Motor neuron (in vitro differentiated cells): ENCODE measurements around the gene HEXIM2. TPM values are rescaled to one million over a fixed set of nuclear protein-coding genes. Genes with fewer than 3 reads are reported as not detected.

Experiments used
- ATAC-seq, 8 experiments: fragments of 200-7000 bp; cut with Tn5 transposase; replicated peaks in 6 of 8; 2 replicates each; pipeline ENCODE4 v1.8.0; 2021; ENCODE audit warnings: mild to moderate bottlenecking in 8 of 8, moderate library complexity in 8 of 8
- H3K27ac ChIP-seq, 2 donors: fragments of 250-450 bp; sonication (Bioruptor Pico); 2 replicates each; pipeline ENCODE4 v1.9.0; 2021; ENCODE audit warnings: antibody characterized with exemption in 2 of 2, mild to moderate bottlenecking in 2 of 2, moderate library complexity in 1 of 2
- H3K4me1 ChIP-seq, 2 donors: fragments of 250-450 bp; sonication (Bioruptor Pico); replicated peaks in 1 of 2; 2 replicates each; pipeline ENCODE4 v1.6.1; 2021; ENCODE audit warnings: antibody characterized with exemption in 2 of 2, mild to moderate bottlenecking in 2 of 2, moderate library complexity in 1 of 2
- H3K4me3 ChIP-seq, 5 donors: fragments of 250-450 bp; sonication (Bioruptor Pico); 2 replicates each; pipeline ENCODE4 v1.9.0; 2021; ENCODE audit warnings: antibody characterized with exemption in 5 of 5, mild to moderate bottlenecking in 5 of 5, moderate library complexity in 4 of 5
- WGBS, 10 experiments: fragments of 450-650 bp; shearing (Covaris generic); methylation state at CpG; one replicate each; pipeline ENCODE4 v1.0.0; 2022; 5-methylcytosine and 5-hydroxymethylcytosine counted together
- in situ Hi-C, 9 experiments: fragments of 400-800 bp; cut with MboI; loops; one replicate each; pipeline ENCODE4 v1.15.0; 2021; ENCODE audit warnings: low sequenced_read_pairs in 9 of 9, low pct_unique_long_range_greater_than_20kb in 2 of 9; ENCODE audit not compliant: unreplicated experiment in 9 of 9
- total RNA-seq, 8 experiments: library from RNA; unstranded; fragments of 300-600 nt; gene quantifications; 2 replicates each; pipeline versions ENCODE4 v1.2.3 to v1.2.4, GENCODE V29; 2022

HEXIM2 gene
- total RNA-seq, 8 experiments from 2014 or later: 7.6 to 14.1 (median 9.9) TPM

DNA sequence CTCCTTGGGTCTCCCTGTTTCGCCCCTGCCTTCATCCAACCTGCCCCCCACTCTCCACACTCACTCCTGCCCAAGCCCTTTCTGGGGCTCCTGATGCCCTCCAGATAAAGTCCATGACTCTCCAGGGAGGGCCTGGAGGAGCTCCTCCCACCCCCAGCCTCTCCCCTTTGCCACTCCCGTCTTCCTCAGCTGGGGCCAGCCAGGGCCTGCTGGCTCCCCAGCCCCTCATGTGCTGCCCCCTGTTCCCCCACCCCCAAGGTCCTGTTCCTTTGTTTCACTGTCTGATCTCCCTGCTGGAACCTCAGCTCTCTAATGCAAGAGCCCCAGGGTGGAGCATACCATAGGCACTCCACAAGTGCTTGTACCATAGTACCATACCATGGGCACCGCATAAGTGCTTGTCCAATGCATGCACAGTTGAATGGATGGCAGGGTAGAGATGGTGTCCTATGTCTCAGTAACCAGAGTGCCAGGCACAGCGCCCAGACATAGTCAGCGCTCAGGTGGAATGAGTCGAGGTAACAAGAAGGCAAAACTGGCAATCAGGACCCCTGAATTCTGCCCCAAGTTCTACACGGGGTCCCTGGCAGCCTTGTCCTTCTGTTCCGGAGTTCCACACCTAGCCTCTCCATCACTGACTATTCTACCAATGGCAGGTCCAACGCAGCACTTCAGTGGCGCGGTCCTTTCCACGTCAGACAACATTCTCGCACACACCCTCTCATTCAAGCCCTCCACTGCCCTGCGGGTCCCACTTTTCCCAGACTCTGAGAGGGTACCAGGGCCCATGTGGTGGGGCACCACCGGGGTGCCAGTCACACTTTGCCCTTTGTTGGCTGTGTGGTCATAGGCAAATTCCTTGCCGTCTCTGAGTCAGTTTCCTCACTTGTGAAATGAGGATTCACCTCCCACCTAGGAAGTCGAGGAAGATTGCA is 30.7 kb upstream of the HEXIM2 start:
- WGBS, 10 experiments: 33 to 95% (median 79%) methylated on average over 1 to 11 of the region's 17 CpGs; no CpG with 5 or more reads in 2 of the 10 experiments
- in situ Hi-C loops: no loop called here
- Histone ChIP-seq H3K27ac (no peak overlapping the region), H3K4me3 (peak overlapping the region in 2 of 5 donors; percentile 75 to 84), H3K4me1 (peaks cover 0 to 11% of the 10 kb centered on the region in 2 donors)
- no peak for ATAC-seq

- peak in 7 of 8 experiments; percentile 3 to 49 (median 44) for ATAC-seq
- WGBS, 10 experiments: 0 to 14% (median 7%) methylated on average over 1 to 5 of the region's 46 CpGs; no CpG with 5 or more reads in 7 of the 10 experiments
- Histone ChIP-seq H3K4me1 (peaks cover 0 to 13% of the 10 kb centered on the region in 2 donors), H3K27ac (peak overlapping the region in 1 of 2 donors; percentile 21), H3K4me3 (peak overlapping the region; percentile 54 to 99 (median 84))
- in situ Hi-C loops: no loop called here
Observed at GRCh38 chr17:45131616-45132319, 29.9 kb upstream of the HEXIM2 start.

- peaks cover 0 to 13% of the 10 kb centered on the region in 2 donors for H3K4me1 ChIP-seq
- peak within 1 kb of the TSS; percentile 80 to 82 for H3K27ac ChIP-seq
- ATAC-seq: peak in 6 of 8 experiments; percentile 34 to 71 (median 68)
- 0% methylated on average over 1 of the region's 36 CpGs; no CpG with 5 or more reads in 9 of the 10 experiments for WGBS, 10 experiments
- in situ Hi-C loops: no loop called here
- peak within 1 kb of the TSS; percentile 54 to 99 (median 84) for H3K4me3 ChIP-seq
Observed at GRCh38 chr17:45132320-45132571, 29.4 kb upstream of the HEXIM2 start, which contains the start of gene PLCD3. Gene PLCD3 (minus strand): TSS chr17:45132515. CDS start chr17:45132410, 105 bp downstream.

DNA sequence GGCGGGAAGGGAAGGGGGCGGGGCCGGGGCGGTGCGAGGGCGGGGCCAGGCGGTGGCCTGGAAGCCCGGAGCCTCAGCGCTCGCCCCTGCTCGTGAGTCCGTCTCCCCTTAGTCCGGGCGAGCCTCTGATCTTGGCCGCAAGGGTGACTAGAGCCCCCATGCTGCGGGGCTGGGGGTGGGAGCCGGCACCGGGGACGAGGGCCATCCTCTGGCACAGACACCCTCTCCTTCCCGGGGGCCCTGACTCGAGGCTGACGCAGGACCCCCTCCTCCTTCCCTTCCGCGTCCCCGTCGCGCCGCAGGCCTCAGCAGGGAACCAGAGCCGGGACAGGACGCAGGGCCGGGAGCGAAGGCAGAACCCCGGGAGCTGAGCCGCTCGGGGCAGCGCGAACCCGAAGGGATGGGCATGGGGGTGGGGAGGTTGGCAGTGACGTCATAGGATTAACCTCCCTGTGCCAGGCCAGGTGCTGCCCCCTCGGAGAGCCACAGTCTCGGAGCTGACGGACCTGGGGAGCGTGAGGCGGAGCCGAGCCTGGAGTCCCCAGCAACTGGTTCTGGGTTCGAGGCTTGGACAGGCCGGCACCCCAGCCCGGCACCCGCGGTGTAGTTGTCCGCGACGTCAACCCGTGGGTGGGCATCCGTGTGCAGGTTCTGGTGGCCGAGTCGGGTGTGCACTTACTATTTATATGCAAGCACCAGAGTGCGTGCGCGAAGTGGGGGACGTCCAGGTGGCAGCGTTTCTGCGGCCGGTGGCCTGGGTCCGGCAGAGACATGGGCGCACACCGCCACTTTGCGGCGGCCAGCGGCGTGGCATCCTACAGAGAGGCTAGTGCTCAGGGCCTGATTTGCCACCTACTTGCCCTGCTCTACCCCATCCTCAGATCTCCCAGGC is 28.9 kb upstream of the HEXIM2 start:
- peak overlapping the region; percentile 54 to 99 (median 84) for H3K4me3 ChIP-seq
- H3K27ac ChIP-seq: peak overlapping the region; percentile 80 to 82
- in situ Hi-C loops: no loop called here
- 0 to 11% (median 8%) methylated on average over 4 to 7 of the region's 71 CpGs; no CpG with 5 or more reads in 7 of the 10 experiments for WGBS, 10 experiments
- H3K4me1 ChIP-seq: peaks cover 0 to 13% of the 10 kb centered on the region in 2 donors
- ATAC-seq: peak; percentile 36 to 66 (median 56)

- peak; percentile 51 to 78 (median 65) for ATAC-seq
- H3K4me1 ChIP-seq: peaks cover 0 to 7% of the 10 kb centered on the region in 2 donors
- 0 to 55% (median 11%) methylated on average over 1 to 9 of the region's 40 CpGs; no CpG with 5 or more reads in 5 of the 10 experiments for WGBS, 10 experiments
- in situ Hi-C loops: no loop called here
- no peak within 1 kb of the TSS for H3K27ac ChIP-seq
- peak within 1 kb of the TSS; percentile 21 to 41 (median 29) for H3K4me3 ChIP-seq
Observed at GRCh38 chr17:45135192-45135977, 26.3 kb upstream of the HEXIM2 start, which contains the start of gene ACBD4. Gene ACBD4 (plus strand): TSS chr17:45135687. CDS start chr17:45136145, 458 bp downstream.

- ATAC-seq: no peak
- Histone ChIP-seq H3K4me3 (peak overlapping the region; percentile 21 to 41 (median 29)), H3K27ac (no peak overlapping the region), H3K4me1 (peaks cover 0 to 7% of the 10 kb centered on the region in 2 donors)
- WGBS, 10 experiments: 0 to 93% (median 83%) methylated on average over 1 to 8 of the region's 21 CpGs; no CpG with 5 or more reads in 6 of the 10 experiments
- in situ Hi-C loops: no loop called here
Observed at GRCh38 chr17:45135978-45136791, 25.5 kb upstream of the HEXIM2 start.

DNA sequence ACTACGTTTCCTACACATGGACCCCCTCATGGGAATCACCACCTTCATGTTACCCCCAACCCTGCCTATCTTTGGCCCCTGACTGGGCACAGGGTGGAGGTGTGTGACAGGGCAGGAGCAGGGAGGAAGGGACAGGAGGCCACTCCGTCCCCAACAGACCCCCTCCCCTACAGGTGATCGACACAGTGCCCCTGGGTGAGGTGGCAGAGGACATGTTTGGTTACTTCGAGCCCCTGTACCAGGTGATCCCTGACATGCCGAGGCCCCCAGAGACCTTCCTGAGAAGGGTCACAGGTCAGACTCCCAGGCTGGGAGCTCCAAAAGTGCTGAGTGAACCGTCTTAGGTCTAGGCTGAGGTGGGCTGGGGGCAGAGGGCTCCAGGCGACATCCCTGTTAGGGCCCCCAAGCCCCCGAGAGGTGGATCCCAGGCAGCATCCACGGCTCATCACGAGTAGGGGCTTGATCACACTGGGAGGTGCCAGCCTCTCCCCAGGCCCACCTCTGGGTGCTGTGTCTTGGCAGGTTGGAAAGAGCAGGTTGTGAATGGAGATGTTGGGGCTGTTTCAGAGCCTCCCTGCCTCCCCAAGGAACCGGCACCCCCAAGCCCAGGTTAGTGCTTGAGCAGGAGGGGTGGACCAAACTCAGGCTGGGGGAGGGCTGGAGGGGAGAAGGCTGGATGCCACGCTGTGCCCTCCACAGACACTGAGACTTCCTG is 24.7 kb upstream of the HEXIM2 start:
- ATAC-seq: no peak
- Histone ChIP-seq H3K4me1 (peaks cover 0 to 7% of the 10 kb centered on the region in 2 donors), H3K4me3 (no peak overlapping the region), H3K27ac (no peak overlapping the region)
- whole genome bisulfite sequencing, 10 experiments: 50 to 80% (median 67%) methylated on average over 1 to 2 of the region's 12 CpGs; no CpG with 5 or more reads in 7 of the 10 experiments
- in situ Hi-C loops: no loop called here

DNA sequence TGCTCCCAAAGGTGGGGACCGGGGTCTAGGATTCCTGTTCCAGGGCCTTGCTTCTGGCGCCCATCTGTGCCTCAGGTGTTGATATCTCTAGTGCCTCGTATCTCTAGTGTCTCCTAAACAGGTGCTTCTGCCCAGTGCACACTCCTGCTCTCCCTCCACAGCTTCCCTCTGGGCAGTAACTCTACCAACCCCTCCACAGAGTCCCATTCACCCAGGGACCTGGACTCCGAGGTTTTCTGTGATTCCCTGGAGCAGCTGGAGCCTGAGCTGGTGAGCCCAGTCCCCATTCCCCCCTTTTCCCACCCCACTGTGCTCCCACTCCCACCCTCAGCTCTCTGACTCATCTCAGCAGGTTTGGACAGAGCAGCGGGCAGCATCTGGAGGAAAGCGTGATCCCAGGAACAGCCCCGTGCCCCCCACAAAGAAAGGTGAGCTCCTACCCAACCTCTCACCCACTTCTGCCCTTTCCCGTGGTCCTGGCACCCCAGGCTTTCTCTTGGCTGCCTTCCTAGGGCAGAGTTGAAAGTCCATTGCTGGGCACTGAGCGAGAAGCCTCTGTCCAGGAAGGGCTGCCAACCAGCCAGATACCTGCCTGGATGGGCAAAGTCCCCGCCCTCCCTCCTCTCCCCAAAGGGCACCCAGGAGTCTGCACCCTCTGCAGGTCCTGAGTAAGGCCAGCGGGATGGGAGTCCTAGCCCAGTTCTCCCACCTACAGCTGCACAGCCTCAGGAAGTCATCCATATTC is 23.9 kb upstream of the HEXIM2 start:
- no peak overlapping the region for H3K27ac ChIP-seq
- no peak overlapping the region for H3K4me3 ChIP-seq
- in situ Hi-C loops: no loop called here
- peaks cover 0 to 7% of the 10 kb centered on the region in 2 donors for H3K4me1 ChIP-seq
- WGBS, 10 experiments: 58 to 100% (median 86%) methylated on average over 1 to 2 of the region's 11 CpGs; no CpG with 5 or more reads in 7 of the 10 experiments
- ATAC-seq: no peak

DNA sequence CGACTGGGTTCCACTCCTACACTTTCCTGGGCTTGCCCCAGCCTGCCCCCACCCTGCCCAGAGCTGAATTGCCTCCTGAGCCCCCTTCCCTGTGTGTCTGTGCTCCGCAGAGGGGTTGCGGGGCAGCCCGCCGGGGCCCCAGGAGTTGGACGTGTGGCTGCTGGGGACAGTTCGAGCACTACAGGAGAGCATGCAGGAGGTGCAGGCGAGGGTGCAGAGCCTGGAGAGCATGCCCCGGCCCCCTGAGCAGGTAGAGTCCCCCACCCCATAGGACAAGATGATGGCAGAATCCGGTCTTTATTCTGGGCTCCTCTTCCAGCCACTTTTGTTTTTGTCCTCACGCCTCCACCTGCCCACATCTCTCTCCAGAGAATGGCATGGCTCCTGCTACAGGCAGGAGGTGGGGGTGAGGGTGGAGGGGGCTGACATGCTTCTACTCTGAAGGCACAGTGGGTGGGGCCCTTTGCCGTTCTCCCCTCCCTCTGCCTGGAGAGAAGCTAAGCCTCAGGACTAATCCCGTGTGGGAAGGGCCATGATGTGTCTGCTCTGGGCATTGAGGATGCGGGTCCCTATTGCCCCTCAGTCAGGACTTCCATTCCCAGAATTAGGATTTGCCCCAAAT is 22.7 kb upstream of the HEXIM2 start:
- H3K27ac ChIP-seq: no peak overlapping the region
- no peak overlapping the region for H3K4me3 ChIP-seq
- in situ Hi-C loops: no loop called here
- WGBS, 10 experiments: 0 to 80% (median 50%) methylated on average over 1 of the region's 14 CpGs; no CpG with 5 or more reads in 7 of the 10 experiments
- H3K4me1 ChIP-seq: peaks cover 0 to 14% of the 10 kb centered on the region in 2 donors
- no peak for ATAC-seq

DNA sequence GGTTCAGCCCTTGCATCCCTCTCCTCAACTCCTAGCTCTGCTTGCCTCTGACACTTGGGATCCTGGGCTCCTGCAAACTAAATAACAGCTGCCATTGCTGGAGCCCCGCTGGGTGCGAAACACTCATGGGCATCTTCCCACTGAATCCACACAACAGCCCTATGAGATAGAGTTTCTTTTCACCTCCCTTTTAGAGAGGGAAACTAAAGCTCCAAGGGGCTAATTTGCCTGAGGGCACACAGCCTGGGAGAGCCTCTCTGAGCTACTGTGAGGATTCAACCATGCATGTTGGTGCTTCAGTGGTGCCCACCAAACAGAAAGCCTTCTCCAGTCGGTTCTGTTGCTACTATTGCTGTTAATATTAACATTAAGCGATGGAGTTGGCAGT is 22.1 kb upstream of the HEXIM2 start:
- in situ Hi-C loops: no loop called here
- Histone ChIP-seq H3K27ac (no peak overlapping the region), H3K4me3 (no peak overlapping the region), H3K4me1 (peaks cover 0 to 19% of the 10 kb centered on the region in 2 donors)
- ATAC-seq: no peak
- 40 to 100% (median 78%) methylated on average over 1 to 3 of the region's 4 CpGs; no CpG with 5 or more reads in 2 of the 10 experiments for WGBS, 10 experiments
